NK-92 (cell line): ENCODE measurements around the gene NLK.
"Not testable (repeated sequence)": the region's sequence is repeated elsewhere in the genome, so short reads cannot be mapped to it uniquely, and the experiment has no call there.

ENCODE experiments used
- DNase-seq: peaks from one replicate; lab custom pipeline; 2025; ENCODE audit not compliant: unreplicated experiment; lab: John Stamatoyannopoulos, UW

NLK gene

GRCh38 chr17:28188841-28189263 lies 146.4 kb downstream of the NLK start:
- no peak for DNase-seq

GRCh38 chr17:28189667-28190066 lies 147.2 kb downstream of the NLK start:
- DNase-seq = no peak

- no peak for DNase-seq
Observed at GRCh38 chr17:28191018-28191417, 148.5 kb downstream of the NLK start.

GRCh38 chr17:28193241-28193640 lies 150.8 kb downstream of the NLK start:
- DNase-seq = no peak

GRCh38 chr17:28194382-28194781 lies 151.9 kb downstream of the NLK start:
- DNase-seq = no peak

- no peak for DNase-seq
Observed at GRCh38 chr17:28196636-28197035, 154.2 kb downstream of the NLK start.

- no peak for DNase-seq
Observed at GRCh38 chr17:28199115-28199514, 156.6 kb downstream of the NLK start.

- no peak for DNase-seq
Observed at GRCh38 chr17:28199728-28200127, 157.3 kb downstream of the NLK start.

GRCh38 chr17:28201315-28201714 lies 158.8 kb downstream of the NLK start:
- DNase-seq = no peak

- no peak for DNase-seq
Observed at GRCh38 chr17:28204244-28204643, 161.8 kb downstream of the NLK start.

- DNase-seq = no peak
Observed at GRCh38 chr17:28204751-28205150, 162.3 kb downstream of the NLK start.

GRCh38 chr17:28206292-28206691 lies 163.8 kb downstream of the NLK start:
- DNase-seq = no peak

- DNase-seq = no peak
Observed at GRCh38 chr17:28211811-28212210, 169.3 kb downstream of the NLK start.

GRCh38 chr17:28213578-28213977 lies 171.1 kb downstream of the NLK start:
- not testable (repeated sequence) for DNase-seq

- DNase-seq = no peak
Observed at GRCh38 chr17:28216052-28216451, 173.6 kb downstream of the NLK start.

GRCh38 chr17:28216528-28216927 lies 174.1 kb downstream of the NLK start:
- DNase-seq = no peak

- no peak for DNase-seq
Observed at GRCh38 chr17:28219771-28220170, 177.3 kb downstream of the NLK start.

- no peak for DNase-seq
Observed at GRCh38 chr17:28221751-28222414, 179.4 kb downstream of the NLK start.

GRCh38 chr17:28225271-28225670 lies 182.8 kb downstream of the NLK start:
- no peak for DNase-seq

GRCh38 chr17:28225867-28226266 lies 183.4 kb downstream of the NLK start:
- no peak for DNase-seq

- DNase-seq = no peak
Observed at GRCh38 chr17:28226563-28227315, 184.3 kb downstream of the NLK start.

GRCh38 chr17:28227316-28228108 lies 185.0 kb downstream of the NLK start:
- no peak for DNase-seq
